ENCODE results near the gene PPP1R7.

PPP1R7 gene

DNA sequence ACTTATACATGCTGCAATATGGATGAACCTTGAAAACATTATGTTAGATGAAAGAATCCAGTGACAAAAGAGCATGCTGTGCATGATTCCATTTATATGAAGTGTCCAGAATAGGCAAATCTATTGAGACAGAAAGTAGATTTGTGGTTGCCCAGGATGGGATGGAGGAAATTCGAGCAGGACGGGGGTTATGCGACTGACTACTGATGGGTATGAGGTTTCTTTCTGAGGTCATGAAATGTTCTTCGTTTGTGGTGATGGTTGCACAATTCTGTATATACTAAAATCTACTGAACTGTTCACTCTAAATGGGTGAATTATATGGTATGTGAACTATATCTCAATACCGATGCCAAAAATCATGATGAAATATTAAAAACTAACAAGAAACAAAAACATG is 29.3 kb upstream of the PPP1R7 start:
- no peak for DNase-seq

DNA sequence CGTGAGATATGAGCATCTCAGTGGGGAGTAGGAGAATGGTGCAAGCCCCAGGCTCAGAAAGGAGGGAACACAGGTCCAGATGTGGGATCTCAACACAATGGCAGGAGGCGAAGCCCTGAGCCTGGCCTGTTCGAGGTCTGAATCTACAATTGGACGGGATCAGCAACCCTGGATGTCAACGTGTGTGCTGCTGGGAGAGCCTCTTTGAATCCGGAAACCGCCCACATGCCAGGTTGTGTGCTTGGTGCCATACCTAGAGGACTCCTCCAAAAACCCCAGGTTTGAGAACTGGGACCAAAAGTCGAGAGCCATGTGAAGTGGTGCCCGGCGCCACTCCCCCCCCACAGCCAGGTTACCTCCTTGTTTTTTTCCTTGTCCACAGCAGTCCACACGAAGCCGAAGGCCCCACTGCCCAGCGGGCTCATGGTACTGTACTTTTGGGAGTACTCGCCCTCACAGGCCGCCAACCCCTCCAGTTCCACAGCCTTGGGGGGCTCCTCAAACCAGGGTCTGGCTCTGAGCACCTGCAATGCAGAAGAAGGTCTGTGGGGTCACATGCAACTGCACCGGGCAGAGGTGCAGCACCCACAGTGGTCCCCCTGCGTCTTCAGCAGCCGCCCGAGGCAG is 27.8 kb upstream of the PPP1R7 start:
- DNase-seq: no peak

DNA sequence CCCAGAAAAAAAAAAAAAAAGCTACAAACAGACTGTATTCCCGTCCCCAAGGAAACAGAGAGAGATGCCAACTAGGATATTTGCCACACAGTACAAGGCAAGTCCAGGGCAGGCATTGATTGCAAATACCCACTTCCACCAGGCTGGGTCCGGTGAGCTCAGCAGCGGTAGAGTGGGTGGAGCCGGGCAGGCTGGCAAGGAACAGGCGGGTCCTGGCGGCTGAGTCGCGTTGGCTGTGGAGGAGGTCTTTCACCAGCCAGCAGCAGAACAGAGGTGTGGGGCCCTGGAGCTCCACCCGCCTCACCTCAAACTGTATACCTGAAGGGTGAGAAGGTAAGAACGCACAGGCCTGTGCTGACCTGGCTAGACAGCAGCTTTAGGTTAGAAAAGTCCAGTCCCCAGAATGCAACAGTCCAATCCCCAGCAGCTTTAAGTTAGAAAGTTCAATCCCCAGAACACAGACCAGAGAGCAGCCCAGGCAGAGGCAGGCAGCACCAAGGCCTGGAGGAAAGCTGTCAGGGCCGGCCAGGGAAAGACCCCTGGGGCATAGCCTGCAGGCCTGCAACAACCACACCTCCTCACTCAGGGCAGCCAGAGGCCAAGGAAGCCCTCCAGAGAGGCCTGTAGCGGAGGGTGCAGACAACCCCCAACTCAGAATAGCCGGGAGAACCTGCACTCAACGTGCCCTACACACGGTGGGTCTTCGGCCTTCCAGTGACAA is 26.3 kb upstream of the PPP1R7 start:
- DNase-seq: no peak

DNA sequence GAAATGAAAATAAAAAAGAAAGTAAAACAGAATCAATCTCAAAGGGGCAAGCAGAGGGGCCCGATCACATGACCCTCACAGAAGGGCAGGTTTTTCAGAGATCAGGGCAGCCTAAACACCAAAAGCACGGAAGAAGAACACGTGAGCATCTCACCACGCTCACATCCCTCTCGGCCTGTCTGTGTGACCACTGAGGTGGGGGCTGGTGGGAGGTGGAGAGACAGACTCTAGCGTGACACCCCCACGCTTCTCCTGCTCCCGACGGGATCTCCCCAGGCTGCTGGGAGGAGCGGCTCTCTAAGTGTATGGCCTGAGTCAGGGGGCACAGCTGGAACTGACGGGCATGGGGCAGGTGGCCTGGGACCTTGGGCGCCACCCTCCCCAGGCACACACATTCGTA is 24.6 kb upstream of the PPP1R7 start:
- DNase-seq: no peak

DNA sequence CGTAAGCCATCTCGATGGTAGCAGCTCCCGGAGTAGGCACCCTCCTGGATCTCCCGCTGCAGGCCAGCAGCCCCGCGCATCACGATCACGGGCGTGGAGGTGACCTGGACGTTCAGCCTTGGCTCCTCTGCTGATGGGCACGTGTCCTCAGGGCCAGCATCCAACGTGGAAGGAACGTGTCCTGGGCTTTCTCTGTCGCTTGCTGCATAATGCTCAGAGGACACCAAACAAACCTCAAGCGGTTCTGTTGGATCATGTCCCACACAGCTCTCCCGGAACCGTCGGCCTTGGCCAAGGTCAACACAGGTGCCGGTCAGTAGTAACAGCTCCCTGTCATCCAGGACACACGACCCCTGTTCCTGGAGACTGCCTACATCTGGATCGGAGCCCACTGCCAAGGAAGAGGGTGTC is 24.1 kb upstream of the PPP1R7 start:
- DNase-seq: no peak

DNA sequence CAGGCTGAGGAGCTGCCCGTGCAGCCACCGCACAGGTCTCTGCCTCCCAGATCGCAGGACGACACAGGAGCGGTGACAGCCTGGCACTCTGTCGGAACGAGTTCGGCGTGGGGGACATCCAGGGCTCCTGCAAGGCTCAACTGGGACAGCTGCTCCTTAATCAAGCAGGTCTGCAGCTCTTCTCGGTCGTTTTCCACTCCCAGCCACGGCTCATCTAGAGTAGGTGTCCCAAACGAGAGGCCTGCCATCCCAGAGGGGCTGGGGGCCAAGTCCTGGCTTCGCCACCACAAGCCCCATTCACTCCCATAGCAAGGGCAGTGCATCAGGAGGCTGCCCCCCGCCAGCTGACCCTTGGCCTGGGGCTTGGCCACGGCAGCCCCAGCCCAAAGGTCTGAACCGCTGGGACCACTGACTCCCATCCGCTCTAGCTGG is 23.5 kb upstream of the PPP1R7 start:
- DNase-seq: no peak

DNA sequence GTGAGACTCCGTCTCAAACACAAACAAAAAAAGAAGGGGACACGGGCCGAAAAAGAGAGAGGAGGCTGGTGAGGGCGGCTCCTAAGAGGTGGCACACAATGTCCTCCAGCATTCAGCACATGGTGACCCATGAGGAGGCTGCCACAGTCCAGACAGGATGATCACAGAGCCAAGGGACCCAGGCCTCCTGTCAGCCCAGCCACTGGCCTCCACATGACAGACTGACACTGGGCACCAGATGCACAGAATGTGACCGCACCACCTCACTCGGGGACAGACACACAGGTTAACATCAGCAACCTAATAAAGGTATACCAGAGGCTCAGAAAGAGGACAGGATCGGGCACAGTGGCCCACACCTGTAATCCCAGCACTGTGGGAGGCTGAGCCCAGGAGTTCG is 22.0 kb upstream of the PPP1R7 start:
- DNase-seq: no peak

DNA sequence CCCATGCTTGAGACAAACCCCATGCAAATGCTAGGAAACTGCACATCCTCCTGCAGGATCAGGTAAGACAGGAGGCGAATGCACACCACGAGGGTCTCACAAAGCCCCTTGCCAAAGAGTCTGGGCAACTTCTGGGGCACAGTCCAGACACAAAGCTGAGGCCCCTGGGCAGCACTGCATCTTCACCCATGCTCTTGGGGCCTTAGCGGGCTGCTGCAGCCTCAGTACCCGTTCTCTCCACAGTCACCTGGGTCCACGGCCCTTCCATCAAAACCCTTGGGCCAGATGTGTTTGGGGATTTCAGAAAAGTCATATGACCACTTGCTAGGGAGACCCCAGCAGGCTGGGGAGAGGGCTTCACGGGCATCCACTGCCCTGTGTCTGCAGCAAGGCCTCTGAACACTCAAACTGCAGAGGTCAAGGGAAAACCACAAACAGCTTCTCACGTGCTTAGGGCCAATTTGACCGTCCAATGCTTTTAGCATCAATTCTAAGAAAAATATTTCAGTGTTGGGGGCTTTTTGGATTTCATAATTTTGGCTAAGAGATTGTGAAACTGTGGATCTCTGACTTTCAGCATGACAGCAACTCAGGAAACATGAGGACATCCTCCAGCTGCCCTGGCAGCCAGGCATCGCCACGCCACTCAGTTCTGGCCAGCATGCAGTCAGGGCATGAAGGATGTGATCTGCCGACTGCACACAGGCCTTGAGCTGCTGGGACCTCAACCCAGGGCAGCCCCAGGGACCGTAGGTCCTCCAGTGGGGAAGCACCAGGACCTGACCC is 21.0 kb upstream of the PPP1R7 start:
- DNase-seq: no peak

DNA sequence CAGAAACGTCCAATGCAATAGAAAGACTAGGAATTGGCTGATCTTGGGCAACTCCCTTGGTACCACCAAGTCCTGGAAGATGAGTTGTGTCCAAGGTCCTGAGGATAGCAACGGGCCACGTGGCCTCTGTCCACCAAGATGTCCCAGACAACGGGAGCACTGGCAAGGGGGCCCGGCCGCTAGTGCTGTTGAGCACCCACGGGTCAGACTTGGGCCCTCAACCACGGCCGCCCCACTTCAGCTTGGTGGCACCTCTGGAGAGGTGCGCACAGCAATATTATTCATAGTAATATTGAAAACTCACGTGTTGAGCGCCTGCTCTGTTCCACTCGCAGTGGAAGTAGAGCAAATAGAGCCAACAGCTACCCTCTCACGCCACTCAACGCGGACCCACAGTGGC is 20.0 kb upstream of the PPP1R7 start:
- DNase-seq: no peak

DNA sequence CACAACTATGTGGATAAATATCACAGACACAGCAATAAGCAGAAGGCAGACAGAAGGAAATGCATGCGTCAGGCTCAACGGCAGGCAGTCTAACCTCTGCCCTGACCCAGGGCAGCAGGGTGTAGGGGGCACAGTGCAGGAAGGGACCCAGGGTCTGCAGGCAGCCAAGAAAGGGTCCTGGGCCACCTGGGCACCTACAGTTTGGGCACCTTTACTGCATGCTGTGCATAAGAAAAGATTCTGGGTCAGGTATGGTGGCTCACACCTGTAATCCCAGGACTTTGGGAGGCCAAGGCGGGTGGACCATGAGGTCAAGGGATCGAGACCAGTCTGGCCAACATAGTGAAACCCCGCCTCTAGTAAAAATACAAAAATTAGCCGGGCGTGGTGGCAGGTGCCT is 18.7 kb upstream of the PPP1R7 start:
- no peak for DNase-seq

DNA sequence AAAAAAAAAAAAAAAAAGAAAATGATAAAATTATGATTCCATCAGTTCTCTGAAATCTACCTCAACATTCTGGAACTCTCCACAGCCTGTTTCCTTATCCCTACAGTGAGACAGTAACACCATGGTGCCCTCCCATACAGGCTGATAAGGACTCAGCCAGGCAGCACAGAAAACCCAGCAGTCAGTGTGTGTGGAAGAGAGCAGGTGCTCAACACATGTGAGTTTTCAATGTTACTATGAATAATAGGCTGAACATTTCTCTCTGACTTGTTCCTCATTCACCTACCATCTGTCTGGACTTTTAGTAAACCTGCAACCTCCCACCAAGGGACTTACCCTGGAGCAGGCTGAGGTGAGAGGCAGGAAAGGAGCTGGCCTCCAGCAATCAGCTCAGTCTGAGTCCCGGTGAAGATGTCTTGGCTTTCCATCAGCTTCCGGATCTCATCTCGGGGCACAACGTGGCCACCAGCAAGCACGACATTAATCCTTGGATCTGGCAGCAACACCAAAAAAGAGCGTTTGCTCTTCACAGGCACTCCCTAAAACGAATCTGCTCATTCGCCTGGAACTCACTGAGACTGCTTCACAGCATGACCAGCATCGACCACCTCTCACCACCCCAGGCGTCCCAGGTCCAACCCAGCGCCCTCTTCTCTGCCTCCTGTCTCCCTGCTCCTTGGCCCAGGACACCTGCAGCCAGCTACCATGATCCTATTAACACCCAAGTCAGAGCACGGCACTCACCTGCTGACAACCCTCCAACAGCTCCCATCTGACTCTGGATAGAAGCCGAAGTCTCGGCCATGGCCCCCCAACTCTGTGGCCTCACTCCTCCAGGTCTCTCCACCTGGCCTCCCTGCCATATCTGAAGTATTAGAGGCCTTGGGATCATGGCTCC is 17.5 kb upstream of the PPP1R7 start:
- DNase-seq: no peak

DNA sequence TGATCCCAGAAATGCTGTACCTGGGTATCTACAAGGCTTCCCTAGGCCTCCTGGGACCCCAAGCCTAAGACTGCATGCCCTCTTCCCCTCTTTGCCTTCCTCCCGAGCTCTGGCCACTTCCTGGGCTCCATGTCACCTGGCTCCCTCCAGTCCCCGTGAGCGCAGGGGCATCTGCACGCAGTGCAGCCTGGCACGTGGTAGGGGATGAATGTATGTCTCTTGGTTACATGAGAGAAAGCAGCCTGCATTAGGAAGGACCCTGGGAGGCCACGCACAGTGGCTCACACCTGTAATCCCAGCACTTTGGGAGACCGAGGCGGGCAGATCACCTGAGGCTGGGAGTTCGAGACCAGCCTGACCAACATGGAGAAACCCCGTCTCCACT is 16.8 kb upstream of the PPP1R7 start:
- DNase-seq: no peak

DNA sequence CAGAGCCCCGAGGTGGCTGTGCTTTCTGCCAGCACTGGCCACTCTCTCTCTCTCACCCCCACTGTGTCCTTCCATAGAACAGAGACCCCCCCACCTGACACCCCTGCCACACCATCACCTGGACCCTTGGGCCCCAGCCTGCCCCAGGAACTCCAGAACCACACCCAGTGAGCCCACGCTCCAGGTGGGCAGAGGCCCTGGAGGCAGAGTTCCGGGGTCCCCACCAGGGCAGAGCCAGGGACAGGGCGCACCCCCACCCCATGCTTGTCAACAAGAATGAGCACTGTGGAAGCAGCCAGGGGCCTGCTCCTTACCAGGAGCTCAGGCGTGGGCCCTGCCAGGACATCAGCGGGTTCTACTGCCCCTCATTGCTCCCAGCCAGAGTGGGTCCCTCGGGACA is 15.6 kb upstream of the PPP1R7 start:
- no peak for DNase-seq

DNA sequence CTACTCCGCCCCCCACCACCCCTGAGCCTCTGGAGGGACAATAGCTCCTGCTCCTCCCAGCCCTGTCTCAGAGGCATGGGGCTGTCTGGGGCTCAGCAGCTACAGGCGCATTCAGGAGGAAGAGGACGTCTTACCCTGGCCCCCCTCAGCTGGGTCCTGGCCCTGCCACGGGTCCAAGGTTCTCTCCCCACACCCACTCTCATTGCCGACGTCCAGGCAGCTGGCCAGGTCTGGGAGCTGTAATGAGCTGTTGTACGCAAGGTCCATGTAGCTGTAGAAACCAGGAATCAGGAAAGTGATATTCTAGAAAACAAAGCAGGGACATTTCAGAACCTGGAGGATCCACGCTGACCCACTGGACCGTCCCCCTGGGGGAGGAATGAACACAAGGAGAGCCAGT is 14.5 kb upstream of the PPP1R7 start:
- DNase-seq: no peak

DNA sequence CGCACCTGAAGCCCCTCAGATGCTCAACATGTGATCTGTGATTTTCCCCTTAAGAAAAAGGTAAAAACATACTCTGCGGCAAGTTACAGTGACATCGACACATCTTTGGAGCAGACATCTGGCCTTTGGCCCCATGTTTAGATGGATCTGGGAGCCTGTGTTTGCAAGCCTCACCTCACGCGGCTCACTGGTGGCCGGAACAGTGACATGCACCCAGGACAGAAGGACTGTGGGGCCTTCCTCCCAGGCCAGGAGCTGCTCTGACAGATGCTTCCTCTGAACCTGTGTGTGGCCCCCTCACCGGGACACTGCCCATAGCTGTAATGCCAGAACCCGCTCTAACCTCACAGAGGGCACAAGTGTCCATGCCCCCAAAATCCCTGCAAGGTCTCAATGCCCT is 14.1 kb upstream of the PPP1R7 start:
- DNase-seq: no peak

DNA sequence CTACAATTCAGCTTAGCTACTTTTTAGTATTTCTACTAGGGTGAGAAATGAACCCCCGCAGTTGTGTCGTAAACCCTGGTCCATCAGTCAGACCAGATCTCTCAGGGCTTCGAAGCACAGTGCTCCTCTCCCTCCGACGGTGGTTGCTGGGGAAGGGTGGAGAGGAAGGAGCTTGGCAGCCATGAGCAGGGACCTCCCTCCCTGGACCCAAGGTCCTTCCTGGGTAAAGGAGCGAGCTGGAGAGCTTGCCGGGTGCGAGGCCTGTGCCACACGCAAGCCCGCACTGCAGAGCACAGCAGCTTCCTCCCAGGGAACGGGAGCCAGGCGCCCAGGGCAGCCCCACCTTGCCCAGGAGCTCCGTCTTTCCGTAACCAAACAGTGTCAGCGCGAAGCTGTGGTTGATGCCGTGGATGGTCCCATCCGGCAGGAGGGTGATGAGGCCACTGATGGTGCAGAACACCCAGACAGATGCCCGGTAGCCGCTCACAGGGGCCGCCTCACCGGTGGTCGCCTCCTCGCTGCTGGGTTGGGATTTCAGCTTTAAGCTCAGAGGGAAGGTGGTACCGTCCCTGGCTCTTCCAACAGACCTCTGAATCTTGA is 13.5 kb upstream of the PPP1R7 start:
- DNase-seq: no peak

DNA sequence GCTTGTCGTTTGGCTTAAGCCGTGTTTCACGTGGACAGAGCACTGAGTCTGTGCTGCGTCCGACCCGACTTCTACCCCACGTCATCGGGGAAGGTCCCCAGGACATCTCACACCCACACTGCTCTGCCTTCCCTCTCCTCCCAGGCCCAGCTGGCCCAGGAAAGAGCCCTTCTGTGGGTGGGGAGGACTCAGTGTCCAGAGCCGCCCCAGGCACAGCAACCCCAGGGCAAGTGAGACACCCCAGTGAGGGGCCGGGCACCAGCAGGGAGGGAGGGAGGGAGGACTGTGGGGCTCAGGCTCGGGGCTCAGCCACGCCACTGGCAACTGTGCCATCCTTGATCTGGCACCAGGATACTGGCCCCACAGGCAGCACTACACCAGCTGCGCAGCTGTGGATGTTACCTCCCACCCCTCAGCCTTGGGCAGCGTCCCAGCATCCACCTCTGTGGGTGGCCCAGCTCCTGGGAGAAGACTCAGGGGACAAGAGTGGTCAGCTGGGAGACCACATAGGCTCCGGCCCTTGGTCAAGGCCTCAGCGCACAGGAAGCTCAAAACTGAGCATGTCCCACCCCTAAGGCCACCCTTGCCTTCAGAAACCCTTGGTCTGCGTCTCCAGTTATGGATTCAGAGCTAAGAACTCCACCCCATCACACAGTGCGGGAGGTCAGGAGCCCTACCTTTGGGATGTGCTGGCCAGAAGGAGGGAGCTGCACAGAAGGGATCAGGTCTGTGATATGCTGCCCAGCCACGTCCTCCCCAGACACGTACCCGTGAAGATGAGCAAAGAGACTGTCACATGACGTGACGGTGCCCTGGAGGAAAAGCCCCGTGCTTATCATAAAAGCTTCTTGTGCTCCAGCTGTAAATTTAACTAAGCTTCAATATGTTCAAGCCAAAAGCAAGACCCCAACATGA is 12.7 kb upstream of the PPP1R7 start:
- no peak for DNase-seq

DNA sequence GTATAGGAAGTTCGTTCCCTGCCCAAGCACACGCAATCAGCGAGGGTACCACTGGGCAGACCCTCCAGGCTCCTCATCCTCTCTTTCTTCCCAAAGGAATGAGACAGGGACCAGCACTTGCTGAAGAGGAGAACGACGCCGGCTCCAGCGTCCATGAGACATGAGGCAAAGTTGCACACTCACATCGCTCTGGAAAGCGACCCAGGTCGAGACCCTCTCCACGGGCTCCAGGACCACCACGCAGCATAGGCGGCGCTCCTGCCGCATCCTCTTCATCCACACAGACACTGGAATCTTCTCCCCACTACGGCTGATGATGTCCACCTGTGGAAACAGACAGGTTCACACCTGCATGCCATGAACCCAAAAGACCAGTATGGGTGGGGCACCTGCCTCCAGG is 11.8 kb upstream of the PPP1R7 start:
- DNase-seq: no peak

DNA sequence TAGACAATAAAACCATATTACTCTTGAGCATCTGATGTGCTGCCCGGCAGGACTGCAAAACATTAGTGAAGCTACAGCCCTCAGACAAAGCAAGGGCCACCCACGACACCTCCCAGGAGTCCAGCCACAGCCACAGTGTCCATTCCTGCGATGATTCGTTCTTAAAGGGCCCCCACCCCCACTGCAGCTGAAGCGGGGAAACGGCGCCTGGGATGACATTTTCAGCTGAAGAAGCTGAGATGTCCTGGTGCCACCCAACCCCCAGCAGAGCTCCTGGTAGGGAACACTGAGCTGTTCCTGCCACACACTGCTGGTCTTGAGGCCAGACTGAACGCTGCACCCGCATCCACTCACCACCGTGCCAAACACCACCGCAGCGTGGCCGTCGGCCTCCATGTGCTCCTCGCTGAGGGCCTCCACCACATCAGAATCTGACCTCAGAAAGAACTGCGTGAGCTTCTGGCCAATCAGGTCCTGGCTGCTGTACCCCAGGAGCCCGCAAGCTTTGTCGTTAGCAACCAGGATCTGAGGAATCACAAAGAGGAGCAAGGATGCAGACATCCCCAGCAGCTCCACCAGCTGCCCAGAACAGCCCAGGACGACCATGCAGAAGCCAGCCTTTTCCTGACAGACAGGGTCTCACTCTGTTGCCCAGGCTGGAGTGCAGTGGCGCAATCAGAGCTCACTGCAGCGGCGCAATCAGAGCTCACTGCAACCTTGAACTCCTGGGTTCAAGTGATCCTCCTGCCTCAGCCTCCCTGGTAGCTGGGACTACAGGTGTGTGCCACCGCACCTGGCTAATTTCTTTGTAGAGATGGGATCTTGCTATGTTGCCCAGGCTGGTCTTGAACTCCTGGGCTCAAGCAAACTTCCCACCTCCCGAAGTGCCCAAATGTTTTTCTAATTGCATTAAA is 10.5 kb upstream of the PPP1R7 start:
- no peak for DNase-seq

DNA sequence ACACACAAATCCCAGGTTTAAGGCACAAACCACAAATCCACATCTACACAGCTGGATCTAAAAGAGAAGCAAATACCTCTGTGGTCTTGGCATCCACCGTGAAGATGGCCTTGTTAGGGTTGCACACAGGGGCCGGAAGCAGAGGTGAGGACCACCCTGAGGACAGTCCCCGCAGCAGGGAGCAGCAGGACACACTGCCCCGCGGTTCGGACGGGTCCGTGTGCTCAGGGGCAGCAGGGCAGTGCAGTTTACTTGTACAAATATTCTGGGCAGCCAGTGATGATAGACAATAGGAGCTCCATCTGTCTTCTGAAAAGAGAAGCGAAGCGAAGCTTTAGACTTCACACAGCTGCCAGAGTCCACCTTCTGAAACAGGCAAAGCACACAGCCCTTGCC is 9.8 kb upstream of the PPP1R7 start:
- DNase-seq: no peak

Measured in NCI-H748 treated with DMSO at 0.1 percent for 48 hours (cell line).